Measurements from ENCODE around the gene RAB11FIP4. TPM values are rescaled to one million over a fixed set of nuclear protein-coding genes. Genes with fewer than 3 reads are reported as not detected.

RAB11FIP4 gene
- total and polyA plus RNA-seq, 2 of the 13 experiments (the other 11 are each of a cell fraction or from before 2014, with no cell fraction given) = 28.0 to 89.3 TPM

- TF ChIP-seq IRX3 (CRISPR knock-in tag; IDR thresholded peaks at IDR 0.05; ENCODE audit: borderline replicate concordance, low read depth) = no peak; the same call in 1 of the 2 replicates
- TF ChIP-seq ZNF136 (CRISPR knock-in tag; IDR thresholded peaks at IDR 0.05; ENCODE audit: low read depth) = no peak
- TF ChIP-seq SKI (IDR thresholded peaks at IDR 0.05; ENCODE audit: partially characterized antibody) = no peak
- no peak for TF ChIP-seq ZNF569 (CRISPR knock-in tag; IDR thresholded peaks at IDR 0.05; ENCODE audit: borderline replicate concordance)
- no peak for TF ChIP-seq ZNF501 (CRISPR knock-in tag; IDR thresholded peaks at IDR 0.05)
- no peak for TF ChIP-seq ZNF354B (CRISPR knock-in tag; IDR thresholded peaks at IDR 0.05)
- 0 out of 2 replicates have a peak, but pooled peaks have one; percentile 71 for TF ChIP-seq GPN1 (CRISPR knock-in tag; IDR thresholded peaks at IDR 0.05; ENCODE audit: borderline replicate concordance)
- TF ChIP-seq ZNF652 (CRISPR knock-in tag; IDR thresholded peaks at IDR 0.05; ENCODE audit: borderline replicate concordance, low read depth) = no peak
- no peak for TF ChIP-seq SNRNP70 (IDR thresholded peaks at IDR 0.05; ENCODE audit: low read depth, low read length)
- peak; percentile 50 for TF ChIP-seq FOSL2 (CRISPR knock-in tag; IDR thresholded peaks at IDR 0.05)
- no peak for TF ChIP-seq AHDC1 (CRISPR knock-in tag; IDR thresholded peaks at IDR 0.05; ENCODE audit: borderline replicate concordance)
- no peak for TF ChIP-seq RXRA (CRISPR knock-in tag; IDR thresholded peaks at IDR 0.05)
- TF ChIP-seq POGK (CRISPR knock-in tag; conservative IDR thresholded peaks at IDR 0.05) = 0 out of 2 replicates have a peak, but pooled peaks have one; percentile 33
- no peak for TF ChIP-seq TRIM24 (CRISPR knock-in tag; IDR thresholded peaks at IDR 0.05)
- no peak for TF ChIP-seq CREBL2 (CRISPR knock-in tag; IDR thresholded peaks at IDR 0.05; ENCODE audit: borderline replicate concordance)
- no peak for TF ChIP-seq TOE1 (CRISPR knock-in tag; IDR thresholded peaks at IDR 0.05)
- no peak for TF ChIP-seq ZFP36L1 (CRISPR knock-in tag; IDR thresholded peaks at IDR 0.05)
- TF ChIP-seq NBN (conservative IDR thresholded peaks at IDR 0.05) = no peak
- TF ChIP-seq EHMT2 (IDR thresholded peaks at IDR 0.05; ENCODE audit: borderline replicate concordance, low read depth, low read length) = peak; percentile 83
- no peak for TF ChIP-seq ZNF788 (CRISPR knock-in tag; IDR thresholded peaks at IDR 0.05; ENCODE audit: borderline replicate concordance)
- TF ChIP-seq TARDBP (CRISPR knock-in tag; IDR thresholded peaks at IDR 0.05) = no peak
- no peak for TF ChIP-seq FOXC1 (CRISPR knock-in tag; IDR thresholded peaks at IDR 0.05; ENCODE audit: borderline replicate concordance)
- no peak for TF ChIP-seq FOXA3 (CRISPR knock-in tag; IDR thresholded peaks at IDR 0.05)
- TF ChIP-seq HMG20B (CRISPR knock-in tag; conservative IDR thresholded peaks at IDR 0.05) = no peak; the same call in 1 of the 2 replicates
Measured at GRCh38 chr17:31394544-31394943, 3.1 kb downstream of the RAB11FIP4 start (continued).

Data from HepG2 (cell line).